WTC11 (cell line): Measurements from ENCODE around the gene RGS12. TPM values are rescaled to one million over a fixed set of nuclear protein-coding genes. Genes with fewer than 3 reads are reported as not detected.

Experiments used
- ATAC-seq: fragments of 200-7000 bp; cut with Tn5 transposase; 2 replicates; pipeline ENCODE4 v1.10.0; 2021; ENCODE audit warnings: mild to moderate bottlenecking, moderate library complexity
- CTCF ChIA-PET: fragments of 300-600 bp; sonication (Branson Sonifier 250); formaldehyde crosslinking; loops from one replicate; lab custom pipeline; 2021; ENCODE audit warnings: antibody characterized with exemption; lab: Charles Lee
- POLR2A ChIA-PET: fragments of 350-600 bp; sonication (Branson Sonifier 250); formaldehyde crosslinking; loops from one replicate; lab custom pipeline; 2021; ENCODE audit warnings: antibody characterized with exemption; lab: Charles Lee
- DNase-seq: peaks from one replicate; pipeline ENCODE4 v3.0.0; 2021; ENCODE audit warnings: low spot score
- H3K27ac Mint-ChIP-seq: 2 replicates; pipeline ENCODE4 v1.8.0; 2021; ENCODE audit warnings: mixed read lengths
- H3K27me3 Mint-ChIP-seq: 2 replicates; pipeline ENCODE4 v1.8.0; 2021; ENCODE audit warnings: low read depth, mild to moderate bottlenecking, moderate library complexity, mixed read lengths
- H3K36me3 Mint-ChIP-seq: 2 replicates; pipeline ENCODE4 v1.8.0; 2021; ENCODE audit warnings: mixed read lengths
- H3K4me1 Mint-ChIP-seq: 2 replicates; pipeline ENCODE4 v1.8.0; 2022; ENCODE audit warnings: mixed read lengths
- H3K4me3 Mint-ChIP-seq: 2 replicates; pipeline ENCODE4 v1.8.0; 2021; ENCODE audit warnings: mild to moderate bottlenecking, moderate library complexity, mixed read lengths
- H3K9me3 Mint-ChIP-seq: 2 replicates; pipeline ENCODE4 v1.8.0; 2021; ENCODE audit warnings: mixed read lengths
- AR ChIP-seq: fragments of 250-450 bp; sonication (Bioruptor Pico); IDR thresholded peaks from 2 replicates; pipeline ENCODE4 v1.9.0; 2021; ENCODE audit warnings: mild to moderate bottlenecking
- ERG ChIP-seq: fragments of 250-450 bp; sonication (Bioruptor Pico); IDR thresholded peaks from 2 replicates; pipeline ENCODE4 v1.8.0; 2021; ENCODE audit warnings: mild to moderate bottlenecking
- FOXP4 ChIP-seq: sonication (generic); formaldehyde crosslinking; IDR thresholded peaks from 2 replicates; pipeline ENCODE4 v1.8.0; 2022; ENCODE audit warnings: mild to moderate bottlenecking, missing genetic modification reagents
- GTF2I ChIP-seq: fragments of 250-450 bp; sonication (Bioruptor Pico); conservative IDR thresholded peaks from 2 replicates; pipeline ENCODE4 v1.4.0; 2021; ENCODE audit warnings: mild to moderate bottlenecking
- MAX ChIP-seq: sonication (generic); formaldehyde crosslinking; IDR thresholded peaks from 2 replicates; pipeline ENCODE4 v1.8.0; 2022; ENCODE audit warnings: mild to moderate bottlenecking, missing genetic modification reagents
- NR1H2 ChIP-seq: sonication (generic); formaldehyde crosslinking; IDR thresholded peaks from 2 replicates; pipeline ENCODE4 v1.9.0; 2021; ENCODE audit warnings: mild to moderate bottlenecking, moderate library complexity, missing genetic modification reagents
- SOX15 ChIP-seq: fragments of 250-450 bp; sonication (Bioruptor Pico); IDR thresholded peaks from 2 replicates; pipeline ENCODE4 v1.9.0; 2021; ENCODE audit warnings: mild to moderate bottlenecking
- STAT6 ChIP-seq: sonication (generic); formaldehyde crosslinking; conservative IDR thresholded peaks from 2 replicates; pipeline ENCODE4 v1.8.1; 2023; ENCODE audit warnings: mild to moderate bottlenecking, low read depth, missing genetic modification reagents, moderate library complexity
- TCF7 ChIP-seq: sonication (generic); formaldehyde crosslinking; IDR thresholded peaks from 2 replicates; pipeline ENCODE4 v1.8.0; 2022; ENCODE audit warnings: mild to moderate bottlenecking, low read depth, missing genetic modification reagents, moderate library complexity
- USF2 ChIP-seq: sonication (generic); formaldehyde crosslinking; IDR thresholded peaks from 2 replicates; pipeline ENCODE4 v1.8.1; 2023; ENCODE audit warnings: mild to moderate bottlenecking, missing genetic modification reagents, moderate library complexity
- ZBTB43 ChIP-seq: sonication (generic); formaldehyde crosslinking; IDR thresholded peaks from 2 replicates; pipeline ENCODE4 v1.8.1; 2023; ENCODE audit warnings: mild to moderate bottlenecking, missing genetic modification reagents
- ZMAT4 ChIP-seq: fragments of 250-450 bp; sonication (Bioruptor Pico); IDR thresholded peaks from 2 replicates; pipeline ENCODE4 v1.9.0; 2021; ENCODE audit warnings: mild to moderate bottlenecking
- ZNF281 ChIP-seq: sonication (generic); formaldehyde crosslinking; IDR thresholded peaks from 2 replicates; pipeline ENCODE4 v1.8.0; 2023; ENCODE audit warnings: mild to moderate bottlenecking, missing genetic modification reagents
- ZNF396 ChIP-seq: fragments of 250-450 bp; sonication (Bioruptor Pico); IDR thresholded peaks from 2 replicates; pipeline ENCODE4 v1.8.0; 2021; ENCODE audit warnings: mild to moderate bottlenecking, moderate library complexity, borderline replicate concordance
- ZNF425 ChIP-seq: fragments of 250-450 bp; sonication (Bioruptor Pico); conservative IDR thresholded peaks from 2 replicates; pipeline ENCODE4 v1.9.0; 2021; ENCODE audit warnings: mild to moderate bottlenecking
- total RNA-seq: library from RNA; stranded (reverse); gene quantifications from 3 replicates; pipeline ENCODE4 v1.2.3, GENCODE V29; 2021

RGS12 gene
- total RNA-seq, 1 experiment from 2014 or later, result 21.0 TPM

- no peak for TF ChIP-seq AR (CRISPR knock-in tag)
- no peak for TF ChIP-seq ZNF396
These were observed 2.3 kb upstream of the RGS12 start (continued) for GRCh38 chr4:3290476-3290875.

GRCh38 chr4:3290889-3291321 is 1.9 kb upstream of the RGS12 start:
- peaks cover 20% of the 10 kb centered on the region for H3K4me1 Mint-ChIP-seq
- DNase-seq, result no peak
- no peak overlapping the region for H3K4me3 Mint-ChIP-seq
- H3K27ac Mint-ChIP-seq, result no peak overlapping the region
- no peak for ATAC-seq
- H3K36me3 Mint-ChIP-seq, result no peaks in the 10 kb centered on the region
- CTCF ChIA-PET, result interaction anchor here (1.3 to 3.7 kb wide), 4 partner anchors 27 to 190 kb away, joined by 4 to 45 read pairs (median 9); no protein-coding TSS in a partner anchor
- H3K27me3 Mint-ChIP-seq, result peaks cover 23% of the 10 kb centered on the region
- POLR2A ChIA-PET, result no interaction called here
- no peaks in the 10 kb centered on the region for H3K9me3 Mint-ChIP-seq
- TF ChIP-seq NR1H2 (CRISPR knock-in tag), result no peak
- no peak for TF ChIP-seq ZNF281
- no peak for TF ChIP-seq USF2
- no peak for TF ChIP-seq TCF7
- no peak for TF ChIP-seq ZNF425 (CRISPR knock-in tag)
- TF ChIP-seq FOXP4 (CRISPR knock-in tag), result no peak
- TF ChIP-seq ZMAT4, result no peak
- TF ChIP-seq MAX (CRISPR knock-in tag), result no peak
- TF ChIP-seq STAT6 (CRISPR knock-in tag), result no peak
- no peak for TF ChIP-seq ZBTB43 (CRISPR knock-in tag)
- no peak for TF ChIP-seq GTF2I (CRISPR knock-in tag)
- no peak for TF ChIP-seq SOX15
- no peak for TF ChIP-seq ERG (CRISPR knock-in tag)
